AG04450 (cell line): ENCODE measurements around the gene MPST. TPM values are rescaled to one million over a fixed set of nuclear protein-coding genes. Genes with fewer than 3 reads are reported as not detected.
A peak's percentile ranks its signal among the peaks of the same experiment; 100 is the strongest.
"Not testable (repeated sequence)": the region's sequence is repeated elsewhere in the genome, so short reads cannot be mapped to it uniquely, and the experiment has no call there.

Experiments
- CTCF ChIA-PET: fragments of 300-600, 350-600 bp; formaldehyde crosslinking; extraction: SDS; loops from one replicate; lab custom pipeline; 2022; ENCODE audit warnings: antibody characterized with exemption, inconsistent platforms; lab: Charles Lee
- POLR2A ChIA-PET: fragments of 350-600 bp; formaldehyde crosslinking; extraction: SDS; loops from one replicate; lab custom pipeline; 2021; ENCODE audit warnings: antibody characterized with exemption, inconsistent platforms; lab: Yijun Ruan, JAX
- DNase-seq: peaks from one replicate; pipeline ENCODE4 v3.0.0-alpha.2; 2011; ENCODE audit warnings: low read depth, low spot score
- H3K27ac ChIP-seq: one replicate; pipeline ENCODE4 v1.5.1; 2012; ENCODE audit warnings: low read depth, low read length, control low read depth
- H3K27me3 ChIP-seq: one replicate; pipeline ENCODE4 v1.6.0; 2012; ENCODE audit warnings: low read length; ENCODE audit not compliant: control insufficient read depth, insufficient read depth
- H3K4me3 ChIP-seq: 2 replicates; pipeline ENCODE4 v1.5.1; 2011; ENCODE audit warnings: mild to moderate bottlenecking, low read depth, low read length, control low read depth
- H3K9me3 ChIP-seq: 2 replicates; pipeline ENCODE4 v1.5.1; 2012; ENCODE audit warnings: low read length; ENCODE audit not compliant: control insufficient read depth, insufficient read depth
- polyA plus RNA-seq: library from polyadenylated mRNA; depleted of rRNA; stranded (reverse); fragments of >200 nt; gene quantifications from 2 replicates; pipeline ENCODE4 v1.2.3, GENCODE V29; 2011
- TF ChIP-seq, protein P1 (sequence below): IDR thresholded peaks from 2 replicates; pipeline ENCODE4 v1.5.1; 2011; ENCODE audit warnings: low read depth, low read length, control low read depth, inconsistent platforms

The MPST gene
- polyA plus RNA-seq, 1 experiment: 33.3 TPM

DNA sequence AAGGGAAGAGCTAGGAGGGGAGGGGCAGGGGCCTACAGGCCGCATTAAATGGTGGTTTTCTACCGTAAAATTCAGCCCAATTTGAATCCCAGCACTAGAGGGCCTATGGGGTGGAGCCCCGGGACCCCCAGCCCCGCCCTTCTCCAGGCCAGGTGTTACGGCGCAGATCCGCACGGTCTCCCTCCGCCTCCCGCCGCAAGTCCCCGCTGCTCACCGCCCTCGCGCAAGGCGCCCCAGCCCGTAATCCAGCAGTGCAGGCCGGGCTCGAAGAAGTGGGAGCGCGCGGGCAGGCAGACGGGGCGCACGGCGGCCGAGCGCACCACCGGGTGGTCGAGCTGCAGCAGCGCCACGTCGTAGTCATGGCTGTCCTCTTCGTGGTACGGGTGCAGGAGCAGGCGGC is 49.3 kb downstream of the MPST start:
- peaks cover 34% of the 10 kb centered on the region for H3K27me3 ChIP-seq
- no peak for DNase-seq
- TF ChIP-seq, protein P1, sequence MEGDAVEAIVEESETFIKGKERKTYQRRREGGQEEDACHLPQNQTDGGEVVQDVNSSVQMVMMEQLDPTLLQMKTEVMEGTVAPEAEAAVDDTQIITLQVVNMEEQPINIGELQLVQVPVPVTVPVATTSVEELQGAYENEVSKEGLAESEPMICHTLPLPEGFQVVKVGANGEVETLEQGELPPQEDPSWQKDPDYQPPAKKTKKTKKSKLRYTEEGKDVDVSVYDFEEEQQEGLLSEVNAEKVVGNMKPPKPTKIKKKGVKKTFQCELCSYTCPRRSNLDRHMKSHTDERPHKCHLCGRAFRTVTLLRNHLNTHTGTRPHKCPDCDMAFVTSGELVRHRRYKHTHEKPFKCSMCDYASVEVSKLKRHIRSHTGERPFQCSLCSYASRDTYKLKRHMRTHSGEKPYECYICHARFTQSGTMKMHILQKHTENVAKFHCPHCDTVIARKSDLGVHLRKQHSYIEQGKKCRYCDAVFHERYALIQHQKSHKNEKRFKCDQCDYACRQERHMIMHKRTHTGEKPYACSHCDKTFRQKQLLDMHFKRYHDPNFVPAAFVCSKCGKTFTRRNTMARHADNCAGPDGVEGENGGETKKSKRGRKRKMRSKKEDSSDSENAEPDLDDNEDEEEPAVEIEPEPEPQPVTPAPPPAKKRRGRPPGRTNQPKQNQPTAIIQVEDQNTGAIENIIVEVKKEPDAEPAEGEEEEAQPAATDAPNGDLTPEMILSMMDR: no peak
- ChIA-PET CTCF (no interaction called here), POLR2A (no interaction called here)
- H3K27ac ChIP-seq: no peak overlapping the region
- no peaks in the 10 kb centered on the region for H3K9me3 ChIP-seq
- no peak overlapping the region for H3K4me3 ChIP-seq

DNA sequence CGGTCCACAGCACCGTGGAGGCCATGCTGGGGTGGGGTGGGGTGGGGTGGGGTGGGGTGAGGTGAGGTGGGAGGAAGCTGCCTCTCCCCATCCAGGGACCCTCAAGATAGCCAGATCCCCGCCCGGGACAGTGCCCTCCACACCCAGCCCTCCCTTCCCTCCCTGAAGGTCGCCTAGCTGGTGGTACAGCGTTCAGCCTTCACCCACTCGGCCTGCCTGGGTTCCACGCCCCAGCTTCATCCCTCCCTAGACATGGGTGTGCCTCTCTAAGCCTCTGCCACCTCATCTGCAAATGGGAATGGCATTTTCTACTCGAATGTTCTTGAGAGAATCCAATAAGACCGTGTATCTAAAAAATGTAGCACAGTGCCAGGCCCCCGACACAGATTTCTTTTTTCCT is 49.8 kb downstream of the MPST start:
- DNase-seq: no peak
- Histone ChIP-seq H3K4me3 (no peak overlapping the region), H3K27me3 (peaks cover 36% of the 10 kb centered on the region), H3K9me3 (no peaks in the 10 kb centered on the region), H3K27ac (peak overlapping the region; percentile 21)
- CTCF ChIA-PET: no interaction called here
- POLR2A ChIA-PET: no interaction called here
- TF ChIP-seq, protein P1: no peak

DNA sequence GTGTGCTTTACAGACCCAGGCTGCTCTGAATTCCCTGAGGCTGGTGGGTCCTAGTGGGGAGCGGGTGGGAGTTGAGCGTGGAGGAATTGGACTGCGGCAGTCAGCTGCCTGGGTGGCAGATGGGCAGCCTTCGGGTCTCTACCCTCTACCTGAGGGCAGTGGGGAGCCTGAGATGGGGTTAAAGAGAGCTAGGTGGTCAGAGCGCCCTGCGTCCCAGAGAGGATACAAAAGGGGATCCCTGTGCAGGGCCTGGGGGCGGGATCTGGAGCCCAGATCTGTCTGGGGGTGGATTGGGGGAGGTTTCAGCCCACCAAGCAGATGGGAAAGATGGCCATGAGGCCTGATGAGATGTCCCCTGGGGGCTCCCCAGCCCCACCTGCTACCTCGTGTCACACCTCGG is 50.2 kb downstream of the MPST start:
- H3K27ac ChIP-seq: peak overlapping the region; percentile 21
- TF ChIP-seq, protein P1: no peak
- H3K4me3 ChIP-seq: no peak overlapping the region
- DNase-seq: no peak
- ChIA-PET POLR2A (no interaction called here), CTCF (no interaction called here)
- H3K27me3 ChIP-seq: peaks cover 36% of the 10 kb centered on the region
- no peaks in the 10 kb centered on the region for H3K9me3 ChIP-seq

DNA sequence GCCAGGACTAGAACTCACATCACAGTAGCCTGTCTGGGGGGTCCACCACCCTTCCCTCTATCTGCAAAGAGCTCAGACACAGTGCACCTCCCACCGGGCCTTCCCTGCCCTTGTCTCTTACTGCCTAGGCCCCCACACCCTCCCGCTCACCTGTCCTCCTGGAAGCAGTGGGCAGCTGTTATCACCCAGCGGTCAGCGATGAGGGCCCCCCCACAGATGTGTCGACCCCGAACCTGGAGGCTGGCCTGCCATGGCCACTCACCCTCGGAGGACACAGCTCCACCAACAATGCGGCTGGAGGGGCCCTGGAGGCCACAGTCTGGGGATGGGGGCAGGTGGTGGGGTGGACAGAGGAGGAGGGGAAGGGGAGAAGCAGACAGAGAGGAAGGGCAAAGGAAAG is 50.8 kb downstream of the MPST start:
- ChIA-PET POLR2A (no interaction called here), CTCF (no interaction called here)
- H3K27me3 ChIP-seq: peaks cover 38% of the 10 kb centered on the region
- TF ChIP-seq, protein P1: no peak
- no peaks in the 10 kb centered on the region for H3K9me3 ChIP-seq
- no peak overlapping the region for H3K4me3 ChIP-seq
- H3K27ac ChIP-seq: no peak overlapping the region
- no peak for DNase-seq

DNA sequence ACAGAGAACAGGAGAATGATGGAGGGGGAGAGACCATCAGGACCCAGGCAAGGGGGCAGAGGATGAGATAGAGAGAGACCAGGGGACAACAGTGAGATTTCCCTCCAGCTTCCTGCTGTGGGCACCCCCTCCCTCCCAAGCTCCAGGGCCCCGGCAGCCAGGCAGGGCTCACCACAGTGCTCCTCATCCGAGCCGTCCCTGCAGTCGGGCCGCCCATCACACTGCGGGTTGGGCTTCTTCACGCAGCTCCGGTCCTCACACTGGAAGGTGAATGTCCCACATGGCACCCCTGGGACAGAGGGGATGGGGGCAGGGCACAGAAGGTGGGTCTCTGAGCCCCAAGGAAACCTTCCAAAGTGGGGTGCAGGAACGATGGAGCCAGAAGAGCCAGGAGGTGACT is 51.2 kb downstream of the MPST start:
- POLR2A ChIA-PET: no interaction called here
- no peak overlapping the region for H3K27ac ChIP-seq
- no peaks in the 10 kb centered on the region for H3K9me3 ChIP-seq
- TF ChIP-seq, protein P1: no peak
- no peak overlapping the region for H3K4me3 ChIP-seq
- DNase-seq: no peak
- peaks cover 38% of the 10 kb centered on the region for H3K27me3 ChIP-seq
- CTCF ChIA-PET: no interaction called here

DNA sequence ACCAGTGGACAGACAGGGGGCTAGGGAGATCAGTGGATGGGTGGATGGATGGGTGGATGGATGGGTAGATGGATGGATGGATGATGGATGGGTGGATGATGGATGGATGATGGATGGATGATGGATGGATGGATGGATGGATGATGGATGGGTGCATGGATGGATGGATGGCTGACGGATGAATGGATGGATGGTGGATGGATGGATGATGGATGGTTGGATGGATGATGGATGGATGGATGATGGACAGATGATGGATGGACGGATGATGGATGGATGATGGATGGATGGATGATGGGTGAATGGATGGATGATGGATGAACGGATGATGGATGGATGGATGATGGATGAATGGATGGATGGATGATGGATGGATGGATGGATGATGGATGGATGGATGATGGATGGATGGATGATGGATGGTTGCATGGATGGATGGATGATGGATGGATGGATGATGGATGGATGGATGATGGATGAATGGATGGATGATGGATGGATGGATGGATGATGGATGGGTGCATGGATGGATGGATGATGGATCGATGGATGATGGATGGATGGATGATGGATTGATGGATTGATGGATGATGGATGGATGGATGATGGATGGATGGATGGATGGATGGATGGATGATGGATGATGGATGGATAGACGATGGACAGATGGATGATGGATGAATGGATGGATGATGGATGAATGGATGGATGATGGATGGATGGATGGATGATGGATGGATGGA is 52.5 kb downstream of the MPST start:
- H3K27me3 ChIP-seq: peaks cover 46% of the 10 kb centered on the region
- CTCF ChIA-PET, DNase-seq, H3K9me3 ChIP-seq, H3K27ac ChIP-seq, POLR2A ChIA-PET, H3K4me3 ChIP-seq: not testable (repeated sequence)
